RKO (cell line): ENCODE data around the gene ASB14.
A peak's percentile ranks its signal among the peaks of the same experiment; 100 is the strongest.
"Not testable (repeated sequence)": the region's sequence is repeated elsewhere in the genome, so short reads cannot be mapped to it uniquely, and the experiment has no call there.

Experiments
- DNase-seq: peaks from one replicate; pipeline ENCODE4 v3.0.0-alpha.2; 2016; ENCODE audit warnings: low spot score

The ASB14 gene

DNA sequence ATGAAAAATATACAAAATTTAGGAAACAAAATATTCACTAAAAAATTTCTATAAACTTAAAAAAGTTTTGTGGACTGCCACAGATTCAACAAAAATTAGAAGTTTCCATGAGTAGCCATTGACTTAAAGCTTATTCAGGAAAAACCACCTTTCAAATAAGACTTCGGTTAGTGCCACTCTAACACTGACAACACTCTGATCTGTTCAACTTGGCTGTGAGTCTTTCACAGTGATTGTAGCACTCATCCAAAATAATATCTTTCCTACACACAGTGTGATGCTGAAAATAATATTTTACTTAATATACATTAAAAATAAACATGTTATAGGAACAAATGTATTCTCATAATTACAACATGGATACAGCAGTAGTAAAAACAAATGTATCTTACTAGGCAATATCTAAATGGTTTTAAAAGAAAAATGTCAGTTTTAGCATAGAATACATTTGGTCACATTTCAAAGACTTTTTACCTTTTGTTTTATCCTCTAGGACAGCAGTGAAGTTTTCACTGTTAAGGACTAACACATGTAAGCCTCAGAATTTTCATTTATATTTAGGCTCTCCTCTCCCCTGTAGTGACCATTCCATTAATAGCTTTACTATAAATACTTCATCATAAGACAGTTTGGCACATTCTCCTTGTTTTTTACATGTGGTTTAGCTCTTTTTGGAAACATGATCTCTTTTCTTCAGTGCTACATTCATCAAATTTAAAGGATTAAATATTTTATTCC, at the start of gene ASB14:
TSS of gene ASB14 (minus strand) at position 527 of the 738 bp plus-strand sequence. CDS start 652 bp downstream, outside the sequence.
- no peak for DNase-seq

DNA sequence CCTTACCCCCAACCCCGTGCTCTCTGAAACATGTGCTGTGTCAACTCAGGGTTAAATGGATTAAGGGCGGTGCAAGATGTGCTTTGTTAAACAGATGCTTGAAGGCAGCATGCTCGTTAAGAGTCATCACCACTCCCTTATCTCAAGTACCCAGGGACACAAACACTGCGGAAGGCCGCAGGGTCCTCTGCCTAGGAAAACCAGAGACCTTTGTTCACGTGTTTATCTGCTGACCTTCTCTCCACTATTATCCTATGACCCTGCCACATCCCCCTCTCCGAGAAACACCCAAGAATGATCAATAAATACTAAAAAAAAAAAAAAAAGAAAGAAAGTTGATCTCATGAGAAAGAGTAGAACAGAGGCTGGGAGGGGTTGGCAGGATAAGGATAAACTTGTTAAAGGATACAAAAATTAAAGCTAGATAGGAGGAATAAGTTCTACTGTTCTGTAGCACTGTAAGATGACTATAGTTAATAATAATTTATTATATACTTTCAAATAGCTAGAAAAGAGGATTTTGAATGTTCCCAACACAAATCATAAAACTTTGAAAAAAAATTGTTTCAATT, 46.7 kb upstream of the ASB14 start:
- DNase-seq = not testable (repeated sequence)

DNA sequence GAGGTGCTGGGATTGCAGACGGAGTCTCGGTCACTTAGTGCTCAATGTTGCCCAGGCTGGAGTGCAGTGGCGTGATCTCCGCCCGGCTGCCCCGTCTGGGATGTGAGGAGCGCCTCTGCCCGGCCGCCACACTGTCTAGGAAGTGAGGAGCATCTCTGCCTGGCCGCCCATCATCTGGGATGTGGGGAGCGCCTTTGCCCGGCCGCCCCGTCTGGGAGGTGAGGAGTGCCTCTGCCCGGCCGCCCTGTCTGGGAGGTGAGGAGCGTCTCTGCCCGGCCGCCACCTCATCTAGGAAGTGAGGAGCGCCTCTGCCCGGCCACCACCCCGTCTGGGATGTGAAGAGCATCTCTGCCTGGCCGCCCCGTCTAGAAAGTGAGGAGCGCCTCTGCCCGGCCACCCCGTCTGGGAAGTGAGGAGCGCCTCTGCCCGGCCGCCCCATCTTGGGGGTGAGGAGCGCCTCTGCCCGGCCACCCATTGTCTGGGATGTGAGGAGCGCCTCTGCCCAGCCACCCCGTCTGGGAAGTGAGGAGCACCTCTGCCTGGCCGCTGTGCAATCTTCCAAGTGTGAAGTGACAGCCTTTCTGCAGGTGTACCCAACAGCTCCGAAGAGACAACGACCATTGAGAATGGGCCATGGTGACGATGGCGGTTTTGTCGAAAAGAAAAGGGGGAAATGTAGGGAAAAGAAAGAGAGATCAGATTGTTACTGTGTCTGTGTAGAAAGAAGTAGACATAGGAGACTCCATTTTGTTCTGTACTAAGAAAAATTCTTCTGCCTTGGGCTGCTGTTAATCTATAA, 46.0 kb upstream of the ASB14 start:
- DNase-seq = not testable (repeated sequence)

DNA sequence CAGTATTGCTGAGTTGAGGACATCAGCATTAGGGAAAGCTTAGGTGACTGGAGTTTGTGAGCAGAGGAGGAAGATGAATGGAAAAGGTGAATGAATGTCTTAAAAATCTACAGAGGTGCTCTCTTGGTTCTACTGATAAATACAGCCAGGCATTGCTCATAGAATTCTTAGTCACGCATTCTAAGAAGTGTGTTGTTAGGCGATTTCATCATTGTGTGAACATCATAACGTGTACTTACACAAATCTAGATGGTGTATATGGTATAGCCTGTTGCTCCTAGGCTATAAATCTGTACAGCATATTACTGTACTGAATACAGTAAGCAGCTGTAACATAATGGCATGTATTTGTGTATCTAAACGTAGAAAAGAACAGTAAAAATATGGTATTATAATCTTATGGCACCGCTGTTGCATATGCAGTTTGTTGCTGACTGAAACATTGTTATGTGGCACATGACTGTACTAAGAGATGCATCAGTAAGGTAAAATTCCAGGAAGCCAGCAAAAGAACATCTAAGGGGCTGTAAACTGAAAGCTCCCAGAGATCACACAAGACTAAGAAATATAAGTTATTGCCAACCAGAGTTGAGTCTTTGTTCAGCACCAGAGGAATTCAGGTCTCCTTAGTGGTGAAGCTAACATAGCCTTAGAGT, 42.9 kb upstream of the ASB14 start:
- peak; percentile 58 for DNase-seq

DNA sequence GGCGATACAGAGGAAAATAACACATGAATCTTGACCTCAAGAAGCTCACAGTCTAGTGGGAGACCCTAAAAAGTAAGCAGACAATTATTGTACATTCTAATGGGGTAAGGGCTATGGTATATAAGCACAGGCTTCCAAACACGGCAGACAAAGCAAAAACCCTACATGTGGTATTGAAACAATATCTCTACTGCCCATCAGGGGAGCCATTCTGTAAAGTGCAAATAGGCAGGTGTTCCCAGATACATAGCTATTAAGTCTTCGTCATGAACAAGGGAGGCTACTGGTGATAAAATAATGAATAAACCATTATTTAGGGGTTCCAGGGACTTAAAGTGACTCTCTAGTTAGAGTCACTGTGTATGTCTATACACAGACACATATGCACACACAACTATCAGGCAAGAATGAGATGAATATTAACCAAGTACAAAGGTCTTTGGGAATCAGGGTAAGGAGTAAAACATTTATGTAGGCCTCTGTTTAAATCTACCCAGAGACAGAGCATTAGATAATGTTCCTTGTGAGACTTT, 38.7 kb upstream of the ASB14 start:
- peak; percentile 9 for DNase-seq

DNA sequence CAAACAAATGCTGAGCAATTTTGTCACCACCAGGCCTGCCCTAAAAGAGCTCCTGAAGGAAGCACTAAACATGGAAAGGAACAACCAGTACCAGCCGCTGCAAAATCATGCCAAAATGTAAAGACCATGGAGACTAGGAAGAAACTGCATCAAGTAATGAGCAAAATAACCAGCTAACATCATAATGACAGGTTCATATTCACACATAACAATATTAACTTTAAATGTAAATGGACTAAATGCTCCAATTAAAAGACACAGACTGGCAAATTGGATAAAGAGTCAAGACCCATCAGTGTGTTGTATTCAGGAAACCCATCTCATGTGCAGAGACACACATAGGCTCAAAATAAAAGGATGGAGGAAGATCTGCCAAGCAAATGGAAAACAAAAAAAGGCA, 34.0 kb upstream of the ASB14 start:
- not testable (repeated sequence) for DNase-seq

DNA sequence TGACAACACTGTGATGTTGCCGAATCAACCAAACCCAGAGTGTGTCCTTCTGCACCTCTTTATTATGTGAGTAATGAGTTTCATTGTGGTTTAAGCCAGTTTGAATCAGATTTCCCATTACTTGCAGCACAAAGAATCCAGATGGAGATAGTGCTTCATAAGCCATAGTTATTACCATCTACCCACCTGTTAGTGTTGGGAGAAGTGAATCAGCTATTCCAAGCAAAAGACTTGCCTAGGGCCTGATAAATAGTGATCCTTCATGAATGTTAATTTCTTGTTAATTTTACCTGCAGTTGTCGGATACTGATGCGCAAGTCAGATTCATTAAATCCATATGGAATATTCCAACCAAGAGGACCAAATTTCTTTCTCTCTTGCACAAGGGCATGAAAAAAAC, 21.7 kb upstream of the ASB14 start:
- no peak for DNase-seq

DNA sequence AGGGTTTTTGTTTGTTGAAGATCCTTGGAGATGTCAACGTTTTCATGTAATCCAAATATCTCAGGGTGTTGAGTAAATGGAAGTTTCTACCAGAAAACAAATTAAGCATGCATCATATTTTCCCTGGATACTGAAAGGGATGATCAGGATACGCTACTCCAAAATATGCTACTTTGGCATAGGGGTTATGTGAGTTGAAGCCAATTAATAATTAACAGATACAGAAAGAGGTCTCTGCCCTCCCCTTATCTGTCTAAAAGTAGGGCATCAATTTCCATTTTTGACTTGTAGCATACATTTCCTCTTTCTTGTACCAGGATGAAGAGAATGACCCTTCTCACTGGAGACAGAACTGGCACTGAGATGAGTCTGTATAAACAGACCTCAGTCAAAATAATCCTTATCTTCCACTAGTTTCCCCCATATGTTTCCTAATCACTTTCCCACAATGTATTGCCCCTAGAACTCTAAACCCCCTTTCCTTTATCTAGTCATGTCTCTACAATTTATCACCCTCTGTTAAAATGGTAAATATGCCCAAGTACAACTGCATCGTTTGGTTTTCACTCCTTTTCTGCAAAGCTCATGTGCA, 17.4 kb upstream of the ASB14 start:
- no peak for DNase-seq

DNA sequence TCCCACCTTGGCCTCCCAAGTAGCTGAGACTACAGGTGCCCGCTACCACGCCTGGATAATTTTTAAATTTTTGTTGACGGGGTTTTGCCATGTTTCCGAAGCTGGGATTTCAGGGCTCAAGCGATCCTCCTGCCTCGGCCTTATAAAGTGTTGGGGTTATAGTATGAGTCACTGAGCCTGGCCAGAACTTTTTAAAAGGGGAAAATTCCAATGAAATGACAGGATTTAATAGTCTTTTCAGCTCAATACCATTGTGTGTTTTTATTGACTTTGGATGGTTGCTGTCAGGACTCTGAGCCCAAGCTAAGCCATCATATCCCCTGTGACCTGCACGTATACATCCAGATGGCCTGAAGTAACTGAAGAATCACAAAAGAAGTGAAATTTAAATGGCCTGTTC, 11.0 kb upstream of the ASB14 start:
- peak; percentile 11 for DNase-seq

DNA sequence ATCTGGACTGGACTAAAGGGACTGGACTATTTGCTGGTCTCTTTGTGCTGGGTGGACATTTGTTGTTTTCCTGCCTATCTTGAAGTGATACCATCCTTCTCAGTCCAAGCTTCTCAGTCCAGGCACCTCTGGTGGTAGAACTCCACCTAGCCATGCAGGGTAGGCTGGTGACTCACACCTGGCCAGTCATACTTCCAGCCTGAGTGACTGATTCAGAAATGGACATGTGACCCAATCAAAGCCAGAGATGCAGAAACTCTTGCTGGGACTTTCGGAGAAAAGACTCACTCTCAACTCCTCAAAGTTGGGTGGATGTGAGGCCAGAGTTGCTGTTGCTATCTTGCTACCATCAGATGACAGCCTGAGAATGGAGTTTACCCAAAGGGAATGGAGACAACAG, 5.6 kb upstream of the ASB14 start:
- DNase-seq = peak; percentile 83

DNA sequence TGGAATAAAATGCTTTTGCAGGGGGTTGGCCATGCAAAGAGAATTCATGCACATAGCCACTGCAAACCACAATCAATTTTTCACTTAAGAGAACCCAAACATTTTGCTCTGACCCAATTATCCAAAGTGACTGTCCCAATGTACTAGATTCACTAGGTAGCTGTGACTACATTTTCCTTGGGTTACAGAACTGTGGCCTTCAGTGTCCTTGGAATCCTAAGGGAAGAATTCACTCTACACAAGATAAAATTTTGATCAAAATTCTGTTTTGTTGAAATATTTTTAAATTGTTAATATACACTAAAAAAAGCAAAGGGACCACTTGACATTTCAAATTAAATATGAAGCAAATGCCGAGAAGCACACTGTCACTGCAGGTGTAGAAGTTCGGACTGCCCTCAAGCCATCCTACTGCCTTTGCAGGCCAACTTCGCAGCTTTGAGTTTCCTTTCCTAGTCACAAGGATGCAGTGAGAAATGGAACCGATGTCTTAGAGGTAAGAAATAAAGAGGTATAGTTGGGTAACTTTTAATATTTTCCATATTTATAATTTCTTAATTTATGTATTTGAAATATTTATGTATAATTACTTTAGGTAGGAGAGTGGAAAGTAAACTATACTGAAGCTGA, 527 bp upstream of the ASB14 start:
- no peak for DNase-seq

DNA sequence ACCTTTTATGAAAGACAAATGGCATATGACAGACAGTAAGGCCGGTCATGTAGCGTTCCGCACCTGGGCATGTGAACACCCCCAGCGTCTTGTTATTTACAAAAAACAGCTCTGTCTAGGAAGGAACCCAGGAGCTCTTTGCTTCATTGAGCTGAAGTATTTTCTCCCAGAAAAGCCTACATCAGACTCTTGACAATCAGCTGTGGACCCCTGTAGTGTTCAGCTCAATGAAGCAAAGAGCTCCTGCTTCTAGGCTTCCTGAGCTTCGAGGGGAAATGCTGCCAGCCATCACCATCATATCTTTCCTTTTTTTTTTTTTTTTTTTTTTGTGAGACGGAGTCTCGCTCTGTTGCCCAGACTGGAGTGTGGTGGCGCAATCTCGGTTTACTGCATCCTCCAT, 4.1 kb downstream of the ASB14 start:
- DNase-seq = no peak

DNA sequence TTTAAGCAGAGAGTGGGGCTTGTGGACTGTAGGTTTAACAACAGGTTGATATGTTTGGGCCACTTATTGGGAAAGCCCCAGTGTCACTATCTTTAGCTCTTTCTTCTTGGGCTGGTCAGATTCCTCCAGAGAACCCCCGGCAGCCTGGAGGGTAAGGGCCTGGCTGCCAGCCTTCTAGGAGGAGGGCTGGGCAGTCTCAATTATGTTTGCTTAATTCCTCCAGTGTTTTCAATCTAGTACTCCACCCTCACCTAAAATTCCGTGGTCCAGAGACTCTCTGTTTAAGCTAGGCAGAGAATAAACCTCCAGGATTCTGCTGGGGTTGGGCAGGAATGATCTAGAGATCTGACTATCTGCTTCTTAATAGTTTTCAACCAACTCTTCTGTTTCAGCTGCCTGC, 5.3 kb downstream of the ASB14 start:
- no peak for DNase-seq

DNA sequence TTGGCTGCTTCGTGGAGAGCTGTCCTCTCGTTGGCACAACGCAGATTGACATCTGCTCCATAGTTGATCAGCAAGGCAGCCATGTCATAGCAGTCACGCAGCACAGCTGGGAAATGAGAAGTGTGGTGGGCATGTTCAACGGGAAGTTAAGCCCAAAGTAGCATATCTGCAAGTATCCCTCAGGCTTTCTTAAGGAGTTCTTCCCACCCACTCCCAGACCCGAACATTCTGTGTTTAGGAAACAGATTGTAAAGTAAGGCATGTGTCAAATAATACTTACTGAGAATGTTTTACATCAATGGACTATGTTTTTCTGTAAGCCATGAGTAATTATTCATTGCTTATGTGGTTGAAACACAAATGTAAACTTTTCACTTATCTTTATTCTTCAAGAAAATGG, 9.2 kb downstream of the ASB14 start:
- DNase-seq = no peak

DNA sequence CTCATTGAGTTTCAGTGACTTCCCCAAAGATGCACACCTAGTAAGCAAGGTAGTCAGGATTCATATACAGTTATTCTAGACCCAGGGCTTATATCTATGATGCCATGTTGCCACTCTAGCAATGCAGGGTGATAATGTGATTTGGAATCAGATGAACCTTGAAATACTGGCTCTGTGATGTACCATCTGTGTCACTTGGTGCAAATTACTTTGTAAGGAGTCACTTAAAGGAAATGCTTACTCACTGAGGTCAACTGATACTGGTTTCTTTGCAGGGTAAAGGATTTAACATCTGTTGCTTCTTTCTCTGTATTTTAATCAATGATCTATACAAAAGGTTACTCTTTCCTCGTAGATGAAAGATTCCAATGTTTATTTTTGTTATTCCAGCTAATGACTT, 10.8 kb downstream of the ASB14 start:
- peak; percentile 67 for DNase-seq

DNA sequence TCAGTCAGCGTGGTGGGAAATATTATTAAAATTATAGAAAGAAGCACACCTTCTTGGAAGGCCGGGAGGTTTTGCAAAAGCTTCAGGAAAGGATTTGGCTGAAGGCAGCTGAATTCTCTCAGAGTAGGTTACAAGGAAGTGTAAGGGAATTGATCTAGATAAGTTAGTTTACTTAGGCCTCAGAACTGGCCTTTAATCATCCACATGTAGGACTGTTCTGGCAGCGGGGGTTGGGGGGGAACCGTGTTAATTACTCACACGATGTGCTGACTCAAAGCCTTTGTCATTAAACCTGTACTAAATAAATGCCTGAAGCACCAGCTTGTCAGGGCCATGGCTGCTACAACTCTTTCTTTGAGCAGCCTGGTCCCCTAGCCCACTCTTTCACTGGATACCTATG, 12.8 kb downstream of the ASB14 start:
- DNase-seq = peak; percentile 40

DNA sequence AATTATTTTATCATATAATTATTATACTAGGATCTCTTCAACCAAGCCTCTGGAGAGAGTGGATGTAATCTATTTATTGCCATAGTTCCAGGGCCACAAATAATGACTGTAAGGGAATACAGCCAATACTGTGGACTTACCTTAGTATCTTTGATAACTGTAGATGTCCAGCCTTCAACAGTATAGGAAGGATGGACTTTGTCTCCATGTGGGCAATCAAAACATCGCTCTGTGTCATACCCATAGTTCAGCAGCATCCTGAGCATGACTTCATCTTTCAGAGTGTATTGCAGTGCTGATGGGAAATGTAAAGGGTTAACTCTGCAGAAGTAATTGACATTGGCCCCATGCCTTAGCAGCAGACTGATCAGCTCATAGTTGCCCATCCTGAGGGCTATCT, 14.2 kb downstream of the ASB14 start:
- DNase-seq = no peak

DNA sequence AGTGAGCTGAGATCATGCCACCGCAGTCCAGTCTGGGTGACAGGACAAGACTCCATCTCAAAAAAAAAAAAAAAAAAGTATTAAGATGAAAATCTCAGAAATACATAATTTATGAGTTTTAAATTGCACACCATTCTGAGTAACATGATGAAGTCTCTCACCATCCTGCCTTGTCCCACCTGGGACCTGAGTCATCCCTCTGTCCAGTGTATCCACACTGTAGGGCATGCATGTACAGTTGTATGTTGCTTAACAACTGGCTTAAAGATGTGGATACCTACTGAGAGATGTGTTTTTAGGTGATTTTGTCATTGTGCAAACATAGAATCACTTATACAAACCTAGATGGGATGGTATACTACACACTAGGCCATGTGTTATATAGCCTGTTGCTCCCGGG, 17.1 kb downstream of the ASB14 start:
- no peak for DNase-seq

DNA sequence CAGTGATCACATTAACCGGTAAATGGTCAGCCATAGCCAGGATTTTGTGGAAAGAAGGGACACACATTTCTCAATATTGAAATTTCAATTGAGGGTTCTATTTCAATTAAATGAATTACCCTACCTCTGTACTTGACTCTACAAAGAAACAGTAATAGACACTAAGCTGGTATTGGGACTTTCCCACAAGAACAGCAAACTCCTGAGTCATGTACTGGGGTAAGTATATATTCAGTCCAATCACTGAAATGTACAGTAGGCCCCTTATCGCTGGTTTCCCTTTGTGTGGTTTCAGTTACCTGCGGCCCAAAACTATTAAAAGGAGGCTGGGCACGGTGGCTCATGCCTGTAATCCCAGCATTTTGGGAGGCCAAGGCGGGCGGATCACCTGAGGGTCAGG, 17.6 kb downstream of the ASB14 start:
- no peak for DNase-seq

DNA sequence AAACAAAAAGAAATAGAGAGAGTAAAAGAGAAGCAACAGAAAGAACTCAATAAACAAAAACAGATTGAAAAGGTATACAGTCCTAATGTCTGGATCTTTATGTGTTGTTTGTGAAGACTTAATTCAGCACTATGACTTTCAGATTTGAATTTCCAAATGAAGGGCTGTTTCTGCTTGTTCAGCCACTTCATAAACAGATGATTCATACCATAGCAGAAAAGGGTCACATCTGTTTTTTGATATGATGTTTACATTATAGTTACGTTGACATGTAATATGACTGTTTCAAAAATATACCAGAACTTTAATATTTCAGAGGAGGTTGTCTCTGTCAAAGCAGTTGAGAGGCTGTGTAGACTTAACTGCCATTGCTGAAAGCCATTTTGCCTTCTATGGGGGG, 24.1 kb downstream of the ASB14 start:
- no peak for DNase-seq

DNA sequence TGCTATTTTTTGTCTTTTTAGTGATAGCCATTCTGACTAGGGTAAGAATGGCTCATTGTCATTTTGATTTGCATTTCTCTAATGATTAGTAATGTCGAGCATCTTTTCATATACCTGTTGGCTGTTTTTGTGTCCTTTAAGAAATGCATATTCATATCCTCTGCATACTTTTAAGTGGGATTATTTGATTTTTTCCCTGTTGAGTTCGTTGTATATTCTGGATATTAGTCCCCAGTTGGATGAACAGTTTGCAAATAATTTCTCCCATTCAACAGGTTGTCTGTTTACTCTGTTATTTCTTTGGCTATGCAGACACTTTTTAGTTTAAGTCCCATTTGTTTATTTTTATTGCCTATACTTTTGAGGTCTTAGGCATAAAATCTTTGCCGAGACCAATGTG, 30.6 kb downstream of the ASB14 start:
- no peak for DNase-seq

DNA sequence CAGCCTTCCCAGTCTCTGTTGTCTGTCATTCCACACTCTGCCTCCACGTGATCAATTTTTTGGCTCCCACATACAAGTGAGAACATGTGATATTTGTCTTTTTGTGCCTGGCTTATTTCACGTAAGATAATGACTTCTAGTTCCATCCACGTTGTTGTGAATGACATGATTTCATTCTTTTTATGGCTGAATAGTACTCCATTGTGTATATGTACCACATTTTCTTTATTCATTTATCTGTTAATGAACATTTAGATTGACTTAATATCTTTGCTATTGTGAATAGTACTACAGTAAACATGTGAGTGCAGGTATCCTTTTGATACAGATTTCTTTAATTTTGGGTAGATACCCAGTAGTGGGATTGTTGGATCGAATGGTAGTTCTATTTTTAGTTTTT, 31.4 kb downstream of the ASB14 start:
- no peak for DNase-seq
